SU-DHL-6 (cell line): Measurements from ENCODE around the gene SYNPR.
"Not testable (repeated sequence)": the region's sequence is repeated elsewhere in the genome, so short reads cannot be mapped to it uniquely, and the experiment has no call there.

ENCODE experiments used
- H2AFZ ChIP-seq: fragments of 200-600 bp; sonication (generic); 2 replicates; pipeline ENCODE4 v1.6.1; 2014; ENCODE audit warnings: low read depth, mild to moderate bottlenecking, moderate library complexity, mixed read lengths, antibody characterized with exemption, low read length; ENCODE audit not compliant: severe bottlenecking
- H3F3A ChIP-seq: fragments of 200-600 bp; shearing (Covaris generic); 2 replicates; pipeline ENCODE4 v1.6.0; 2016; ENCODE audit warnings: antibody characterized with exemption, mild to moderate bottlenecking; ENCODE audit not compliant: insufficient read depth
- H3K27ac ChIP-seq: fragments of 200-600 bp; sonication (generic); 2 replicates; pipeline ENCODE4 v1.5.1; 2016; ENCODE audit warnings: low read depth, mild to moderate bottlenecking, low read length, moderate library complexity, mixed read lengths
- H3K27me3 ChIP-seq: fragments of 200-600 bp; sonication (generic), shearing (Covaris generic); 2 replicates; pipeline ENCODE4 v1.6.0; 2014; ENCODE audit warnings: mild to moderate bottlenecking, low read length
- H3K36me3 ChIP-seq: fragments of 200-600 bp; sonication (generic); 2 replicates; pipeline ENCODE4 v1.6.1; 2014; ENCODE audit warnings: mild to moderate bottlenecking, low read length, mixed read lengths
- H3K4me2 ChIP-seq: fragments of 300-600, 200-600 bp; shearing (Covaris generic), sonication (generic); 2 replicates; pipeline ENCODE4 v1.6.0; 2014; ENCODE audit warnings: low read length, low read depth, mild to moderate bottlenecking; ENCODE audit not compliant: poor library complexity, severe bottlenecking
- H3K4me3 ChIP-seq: fragments of 200-600 bp; sonication (generic); 2 replicates; pipeline ENCODE4 v1.5.1; 2014; ENCODE audit warnings: antibody characterized with exemption, low read length, mild to moderate bottlenecking, mixed read lengths; ENCODE audit not compliant: insufficient read depth, poor library complexity, severe bottlenecking
- H3K79me2 ChIP-seq: fragments of 200-600 bp; sonication (generic); 2 replicates; pipeline ENCODE4 v1.6.1; 2014; ENCODE audit warnings: mild to moderate bottlenecking, low read length, moderate library complexity; ENCODE audit not compliant: insufficient read depth
- H3K9ac ChIP-seq: fragments of 200-600 bp; sonication (generic); 2 replicates; pipeline ENCODE4 v1.7.0; 2014; ENCODE audit warnings: mild to moderate bottlenecking, low read length
- H3K9me2 ChIP-seq: fragments of 200-600 bp; sonication (generic); replicated peaks from 2 replicates; pipeline ENCODE4 v1.6.1; 2014; ENCODE audit warnings: low read length; ENCODE audit not compliant: insufficient read depth
- H3K9me3 ChIP-seq: fragments of 200-600 bp; sonication (generic); 2 replicates; pipeline ENCODE4 v1.6.1; 2014; ENCODE audit warnings: low read length, mixed read lengths; ENCODE audit not compliant: insufficient read depth
- H4K20me1 ChIP-seq: fragments of 200-600 bp; sonication (generic); 2 replicates; pipeline ENCODE4 v1.6.1; 2014; ENCODE audit warnings: low read depth, mild to moderate bottlenecking, antibody characterized with exemption, low read length, moderate library complexity, mixed read lengths
- CTCF ChIP-seq: fragments of 200-600 bp; sonication (generic); IDR thresholded peaks from one replicate; pipeline ENCODE4 v1.5.1; 2017; ENCODE audit warnings: antibody characterized with exemption, mild to moderate bottlenecking, low read length, moderate library complexity; ENCODE audit not compliant: insufficient read depth, poor library complexity, severe bottlenecking
- EZH2phosphoT487 ChIP-seq: fragments of 200-600 bp; sonication (generic), shearing (Covaris generic); conservative IDR thresholded peaks from 2 replicates; pipeline ENCODE4 v1.6.1; 2018; ENCODE audit warnings: mild to moderate bottlenecking, antibody characterized with exemption, low read length, moderate library complexity, mixed read lengths

The SYNPR gene

GRCh38 chr3:63639806-63640205 lies 361.7 kb downstream of the SYNPR start:
- Histone ChIP-seq H3K79me2 (no peaks in the 10 kb centered on the region), H4K20me1 (no peaks in the 10 kb centered on the region), H3F3A (no peaks in the 10 kb centered on the region), H3K4me3 (no peak overlapping the region), H3K9ac (no peak overlapping the region), H3K4me2 (no peak overlapping the region), H3K9me2 (no peaks in the 10 kb centered on the region), H3K27ac (no peak overlapping the region), H2AFZ (no peak overlapping the region), H3K36me3 (no peaks in the 10 kb centered on the region), H3K27me3 (no peaks in the 10 kb centered on the region), H3K9me3 (no peaks in the 10 kb centered on the region)
- TF ChIP-seq CTCF (no peak), EZH2phosphoT487 (no peak)

GRCh38 chr3:63642488-63642887 lies 364.4 kb downstream of the SYNPR start:
- no peak overlapping the region for H3K9ac ChIP-seq
- no peak overlapping the region for H2AFZ ChIP-seq
- H3K9me3 ChIP-seq: no peaks in the 10 kb centered on the region
- no peak overlapping the region for H3K4me3 ChIP-seq
- no peaks in the 10 kb centered on the region for H3K27me3 ChIP-seq
- H3K4me2 ChIP-seq: no peak overlapping the region
- H3K9me2 ChIP-seq: no peaks in the 10 kb centered on the region
- no peaks in the 10 kb centered on the region for H4K20me1 ChIP-seq
- H3K79me2 ChIP-seq: no peaks in the 10 kb centered on the region
- H3K27ac ChIP-seq: no peak overlapping the region
- TF ChIP-seq CTCF (no peak), EZH2phosphoT487 (no peak)
- H3K36me3 ChIP-seq: no peaks in the 10 kb centered on the region
- no peaks in the 10 kb centered on the region for H3F3A ChIP-seq

GRCh38 chr3:63644212-63644797 lies 366.2 kb downstream of the SYNPR start:
- H3K4me3 ChIP-seq: no peak overlapping the region
- H3K79me2 ChIP-seq: no peaks in the 10 kb centered on the region
- H2AFZ ChIP-seq: no peak overlapping the region
- H3K9ac ChIP-seq: no peak overlapping the region
- H3K9me3 ChIP-seq: no peaks in the 10 kb centered on the region
- no peak for TF ChIP-seq CTCF
- no peak for TF ChIP-seq EZH2phosphoT487
- H3K27ac ChIP-seq: no peak overlapping the region
- no peaks in the 10 kb centered on the region for H4K20me1 ChIP-seq
- no peaks in the 10 kb centered on the region for H3K27me3 ChIP-seq
- H3F3A ChIP-seq: no peaks in the 10 kb centered on the region
- H3K9me2 ChIP-seq: no peaks in the 10 kb centered on the region
- no peaks in the 10 kb centered on the region for H3K36me3 ChIP-seq
- H3K4me2 ChIP-seq: no peak overlapping the region

GRCh38 chr3:63644928-63645781 lies 367.0 kb downstream of the SYNPR start:
- H3K9me3 ChIP-seq, H3K4me2 ChIP-seq, H2AFZ ChIP-seq, H4K20me1 ChIP-seq, H3K9me2 ChIP-seq, H3K27me3 ChIP-seq, H3K9ac ChIP-seq, H3K79me2 ChIP-seq, H3K27ac ChIP-seq, H3K4me3 ChIP-seq, H3K36me3 ChIP-seq, H3F3A ChIP-seq: not testable (repeated sequence)
